ENCODE results near the gene SDC3. TPM values are rescaled to one million over a fixed set of nuclear protein-coding genes. Genes with fewer than 3 reads are reported as not detected.
"Not testable (repeated sequence)": the region's sequence is repeated elsewhere in the genome, so short reads cannot be mapped to it uniquely, and the experiment has no call there.

Gene SDC3
- total RNA-seq, 2 donors from 2014 or later, result 94.1 to 143 TPM

GRCh38 chr1:30870656-30871055, 37.9 kb downstream of the SDC3 start:
- H3K4me1 ChIP-seq (ENCODE audit: control insufficient read depth, insufficient read depth, low read length), result no peaks in the 10 kb centered on the region
- peaks cover 13% of the 10 kb centered on the region for H3K4me1 Mint-ChIP-seq
- H3K4me3 Mint-ChIP-seq, result no peak overlapping the region
- H3K27me3 ChIP-seq (ENCODE audit: control insufficient read depth, insufficient read depth, low read length, poor library complexity, severe bottlenecking), result no peaks in the 10 kb centered on the region
- H3K27me3 Mint-ChIP-seq (ENCODE audit: insufficient read depth), result no peaks in the 10 kb centered on the region
- H3K27ac ChIP-seq (ENCODE audit: low read depth, low read length), result no peak overlapping the region
- peaks cover 30% of the 10 kb centered on the region for H3K36me3 ChIP-seq (ENCODE audit: control insufficient read depth, insufficient read depth, low read length)
- 82 to 100% methylated on average over 1 to 4 of the region's 4 CpGs for WGBS, 2 experiments (ENCODE audit: insufficient coverage in 1 of 2, insufficient read length in 1 of 2)
- no peaks in the 10 kb centered on the region for H3K9me3 Mint-ChIP-seq
- H3K9ac ChIP-seq (ENCODE audit: extremely low read depth, low read length, poor library complexity, severe bottlenecking), result no peak overlapping the region
- peaks cover 8% of the 10 kb centered on the region for H3K9me3 ChIP-seq (ENCODE audit: control insufficient read depth, low read length)
- H3K36me3 Mint-ChIP-seq (ENCODE audit: low read depth), result peaks cover 22% of the 10 kb centered on the region
- TF ChIP-seq CTCF (conservative IDR thresholded peaks at IDR 0.05), result no peak
- no peak for DNase-seq
- no peak overlapping the region for H3K4me3 ChIP-seq (ENCODE audit: low read length)
- H3K27ac Mint-ChIP-seq, result no peak overlapping the region

GRCh38 chr1:30870035-30870434, 38.5 kb downstream of the SDC3 start:
- H3K27me3 ChIP-seq (ENCODE audit: control insufficient read depth, insufficient read depth, low read length, poor library complexity, severe bottlenecking), result no peaks in the 10 kb centered on the region
- Mint-ChIP-seq H3K27me3 (ENCODE audit: insufficient read depth) (no peaks in the 10 kb centered on the region), H3K36me3 (ENCODE audit: low read depth) (peaks cover 19% of the 10 kb centered on the region), H3K4me1 (peaks cover 13% of the 10 kb centered on the region), H3K9me3 (no peaks in the 10 kb centered on the region), H3K4me3 (no peak overlapping the region), H3K27ac (no peak overlapping the region)
- no peak overlapping the region for H3K4me3 ChIP-seq (ENCODE audit: low read length)
- no peak overlapping the region for H3K9ac ChIP-seq (ENCODE audit: extremely low read depth, low read length, poor library complexity, severe bottlenecking)
- H3K9me3 ChIP-seq (ENCODE audit: control insufficient read depth, low read length), result peaks cover 8% of the 10 kb centered on the region
- no peak for DNase-seq
- no peak for TF ChIP-seq CTCF (conservative IDR thresholded peaks at IDR 0.05)
- peaks cover 30% of the 10 kb centered on the region for H3K36me3 ChIP-seq (ENCODE audit: control insufficient read depth, insufficient read depth, low read length)
- WGBS, 2 experiments (ENCODE audit: insufficient coverage in 1 of 2, insufficient read length in 1 of 2), result 87% methylated on average over 3 of the region's 3 CpGs; no CpG with 5 or more reads in 1 of the 2 experiments
- no peak overlapping the region for H3K27ac ChIP-seq (ENCODE audit: low read depth, low read length)
- no peaks in the 10 kb centered on the region for H3K4me1 ChIP-seq (ENCODE audit: control insufficient read depth, insufficient read depth, low read length)

GRCh38 chr1:30868833-30869435, 39.6 kb downstream of the SDC3 start:
- Mint-ChIP-seq H3K4me1 (peaks cover 13% of the 10 kb centered on the region), H3K27me3 (ENCODE audit: insufficient read depth) (no peaks in the 10 kb centered on the region), H3K36me3 (ENCODE audit: low read depth) (peaks cover 19% of the 10 kb centered on the region), H3K27ac (no peak overlapping the region), H3K9me3 (no peaks in the 10 kb centered on the region), H3K4me3 (no peak overlapping the region)
- WGBS, 2 experiments (ENCODE audit: insufficient coverage in 1 of 2, insufficient read length in 1 of 2), result 93 to 96% methylated on average over 5 to 13 of the region's 13 CpGs
- Histone ChIP-seq H3K4me3 (ENCODE audit: low read length) (no peak overlapping the region), H3K4me1 (ENCODE audit: control insufficient read depth, insufficient read depth, low read length) (no peaks in the 10 kb centered on the region), H3K27ac (ENCODE audit: low read depth, low read length) (no peak overlapping the region), H3K9ac (ENCODE audit: extremely low read depth, low read length, poor library complexity, severe bottlenecking) (no peak overlapping the region), H3K9me3 (ENCODE audit: control insufficient read depth, low read length) (peaks cover 7% of the 10 kb centered on the region), H3K36me3 (ENCODE audit: control insufficient read depth, insufficient read depth, low read length) (peaks cover 22% of the 10 kb centered on the region), H3K27me3 (ENCODE audit: control insufficient read depth, insufficient read depth, low read length, poor library complexity, severe bottlenecking) (no peaks in the 10 kb centered on the region)
- no peak for DNase-seq
- no peak for TF ChIP-seq CTCF (conservative IDR thresholded peaks at IDR 0.05)

GRCh38 chr1:30868057-30868456, 40.5 kb downstream of the SDC3 start:
- H3K9me3 ChIP-seq (ENCODE audit: control insufficient read depth, low read length); H3K27me3 ChIP-seq (ENCODE audit: control insufficient read depth, insufficient read depth, low read length, poor library complexity, severe bottlenecking); H3K27ac ChIP-seq (ENCODE audit: low read depth, low read length); H3K4me3 Mint-ChIP-seq; H3K9me3 Mint-ChIP-seq; H3K9ac ChIP-seq (ENCODE audit: extremely low read depth, low read length, poor library complexity, severe bottlenecking); H3K27ac Mint-ChIP-seq; H3K4me3 ChIP-seq (ENCODE audit: low read length); H3K27me3 Mint-ChIP-seq (ENCODE audit: insufficient read depth); DNase-seq; H3K4me1 ChIP-seq (ENCODE audit: control insufficient read depth, insufficient read depth, low read length): not testable (repeated sequence)
- peaks cover 13% of the 10 kb centered on the region for H3K36me3 Mint-ChIP-seq (ENCODE audit: low read depth)
- H3K4me1 Mint-ChIP-seq, result peaks cover 13% of the 10 kb centered on the region
- H3K36me3 ChIP-seq (ENCODE audit: control insufficient read depth, insufficient read depth, low read length), result peaks cover 13% of the 10 kb centered on the region
- WGBS, 2 experiments (ENCODE audit: insufficient coverage in 1 of 2, insufficient read length in 1 of 2), result 82 to 94% methylated on average over 2 to 4 of the region's 4 CpGs

Data from endodermal cell (in vitro differentiated cells).